WERI-Rb-1 (cell line): ENCODE results near the gene DLST.

ENCODE experiments used
- DNase-seq: peaks from one replicate; pipeline ENCODE4 v3.0.0-alpha.2; 2020
- H3K27ac ChIP-seq: fragments of 250-450 bp; sonication (Bioruptor Pico); 2 replicates; pipeline ENCODE4 v1.5.1; 2020; ENCODE audit warnings: mild to moderate bottlenecking, moderate library complexity
- H3K27me3 ChIP-seq: fragments of 250-450 bp; sonication (Bioruptor Pico); 2 replicates; pipeline ENCODE4 v1.5.1; 2021; ENCODE audit warnings: mild to moderate bottlenecking, low read depth, moderate library complexity; ENCODE audit not compliant: insufficient read depth, severe bottlenecking
- H3K36me3 ChIP-seq: fragments of 250-450 bp; sonication (Bioruptor Pico); 2 replicates; pipeline ENCODE4 v1.5.1; 2020; ENCODE audit warnings: mild to moderate bottlenecking, moderate library complexity
- H3K4me3 ChIP-seq: 2 replicates; pipeline ENCODE4 v1.5.1; 2011; ENCODE audit warnings: low read depth, mild to moderate bottlenecking, control low read depth, low read length
- H3K9me3 ChIP-seq: fragments of 250-450 bp; sonication (Bioruptor Pico); 2 replicates; pipeline ENCODE4 v1.5.1; 2021; ENCODE audit warnings: mild to moderate bottlenecking, moderate library complexity; ENCODE audit not compliant: severe bottlenecking
- CTCF ChIP-seq: IDR thresholded peaks from 2 replicates; pipeline ENCODE4 v1.5.1; 2011; ENCODE audit warnings: low read depth, mild to moderate bottlenecking, control low read depth, inconsistent platforms, low read length

Gene DLST

GRCh38 chr14:74946659-74947281, 65.1 kb downstream of the DLST start:
- Histone ChIP-seq H3K36me3 (peaks cover 53% of the 10 kb centered on the region), H3K9me3 (no peaks in the 10 kb centered on the region), H3K27me3 (no peaks in the 10 kb centered on the region), H3K4me3 (no peak overlapping the region), H3K27ac (peak overlapping the region; percentile 26; the same call in 1 of the 2 replicates)
- no peak for DNase-seq
- no peak for TF ChIP-seq CTCF

DNA sequence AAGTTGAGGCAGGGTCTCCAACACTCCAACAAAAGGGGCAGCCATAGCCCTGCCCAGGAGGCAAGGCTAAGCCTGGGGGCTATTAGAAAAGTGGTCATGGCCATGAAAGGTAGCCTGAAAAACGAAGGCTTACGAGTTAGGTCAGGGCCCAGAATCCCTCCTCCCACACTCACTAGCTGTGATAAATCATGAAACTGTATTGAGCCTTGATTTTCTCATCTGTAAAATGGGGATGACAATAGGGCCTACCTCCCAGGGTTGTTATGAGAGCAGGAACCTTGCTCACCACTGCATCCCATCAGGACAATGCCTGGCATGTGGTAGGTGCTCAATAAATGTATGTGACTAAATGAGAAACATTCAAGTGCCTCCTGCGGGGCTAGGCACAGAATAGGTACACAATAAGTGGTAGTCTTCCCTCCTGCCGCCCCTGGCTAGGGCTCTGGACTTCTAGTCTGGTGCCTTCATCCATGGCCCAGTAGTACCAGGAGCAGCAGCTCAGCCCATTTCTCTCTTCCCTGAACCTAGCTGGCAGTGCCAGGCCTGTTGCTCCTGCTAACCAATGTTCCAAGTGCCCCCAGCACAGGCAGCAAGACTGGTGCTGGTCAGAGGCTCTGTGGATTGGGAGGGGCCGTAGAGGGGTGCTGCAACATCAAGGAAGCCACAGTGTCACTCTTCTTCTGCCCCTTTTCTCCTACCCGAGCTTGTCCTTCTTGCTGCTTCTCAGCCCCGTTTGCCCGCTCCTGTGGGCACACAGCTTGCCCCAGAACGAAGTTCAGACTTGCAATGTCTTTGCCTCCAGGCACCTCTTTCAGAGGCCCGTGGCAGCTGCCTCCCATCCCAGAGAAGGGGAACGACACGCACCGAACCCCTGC, 65.9 kb downstream of the DLST start:
- Histone ChIP-seq H3K9me3 (no peaks in the 10 kb centered on the region), H3K36me3 (peaks cover 55% of the 10 kb centered on the region), H3K27me3 (no peaks in the 10 kb centered on the region), H3K27ac (no peak overlapping the region), H3K4me3 (no peak overlapping the region)
- DNase-seq, result no peak
- no peak for TF ChIP-seq CTCF

DNA sequence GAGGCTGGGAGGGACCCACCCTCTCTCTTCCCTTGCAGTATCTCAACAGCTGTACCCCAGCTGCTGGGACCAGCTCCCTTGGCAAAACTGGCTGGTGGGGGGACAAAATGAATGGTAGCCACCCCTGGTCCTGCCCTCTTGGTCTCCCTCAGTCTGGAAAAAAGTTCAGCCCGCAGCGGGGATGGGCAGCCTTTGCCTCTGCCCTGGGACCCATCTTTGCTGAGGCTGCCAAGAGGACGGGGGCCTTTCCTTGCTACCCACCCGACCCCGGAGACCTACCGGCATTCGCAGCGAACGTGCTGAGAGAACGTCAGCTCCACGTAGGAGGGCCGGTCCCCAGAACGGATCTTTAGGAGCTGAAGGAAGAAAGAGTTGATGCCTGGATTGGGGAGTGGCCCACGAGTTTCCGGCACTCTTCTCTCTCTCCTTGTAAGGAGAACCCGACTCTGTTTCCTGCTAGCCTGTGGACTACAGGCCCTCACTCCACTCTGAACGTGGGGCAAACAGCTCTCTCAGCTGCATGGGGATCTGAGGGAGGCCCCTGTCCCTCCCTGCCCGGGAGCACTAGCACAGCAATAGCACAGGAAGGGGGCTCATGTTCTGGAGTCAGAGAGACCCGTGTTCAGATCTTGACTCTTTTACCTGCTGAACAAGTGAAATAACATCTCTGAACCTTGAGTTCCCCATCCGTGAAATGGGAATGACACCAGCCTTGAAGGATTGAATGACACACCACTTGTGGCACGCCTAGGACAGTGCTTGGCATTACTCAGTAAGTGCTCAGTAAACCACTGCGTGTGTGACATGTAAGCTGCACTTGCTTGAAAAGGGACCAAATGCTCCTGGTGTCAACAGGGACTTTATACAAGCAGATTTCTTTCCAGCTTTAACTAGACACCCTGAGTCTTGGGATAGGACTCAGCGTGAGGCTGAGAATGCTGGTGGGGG, 66.8 kb downstream of the DLST start:
- no peak for DNase-seq
- no peaks in the 10 kb centered on the region for H3K9me3 ChIP-seq

GRCh38 chr14:74949191-74949601, 67.5 kb downstream of the DLST start:
- Histone ChIP-seq H3K4me3 (no peak overlapping the region), H3K27me3 (no peaks in the 10 kb centered on the region), H3K9me3 (no peaks in the 10 kb centered on the region), H3K36me3 (peaks cover 57% of the 10 kb centered on the region), H3K27ac (no peak overlapping the region)
- DNase-seq, result no peak
- no peak for TF ChIP-seq CTCF

More for the DNA sequence above, 66.8 kb downstream of the DLST start:
- H3K36me3 ChIP-seq, result peaks cover 55% of the 10 kb centered on the region
- no peak overlapping the region for H3K4me3 ChIP-seq
- H3K27ac ChIP-seq, result no peak overlapping the region
- no peak for TF ChIP-seq CTCF
- no peaks in the 10 kb centered on the region for H3K27me3 ChIP-seq

- Histone ChIP-seq H3K4me3 (no peak overlapping the region), H3K27ac (no peak overlapping the region), H3K36me3 (peaks cover 53% of the 10 kb centered on the region), H3K27me3 (no peaks in the 10 kb centered on the region), H3K9me3 (no peaks in the 10 kb centered on the region)
- DNase-seq, result no peak
- no peak for TF ChIP-seq CTCF
Measured at GRCh38 chr14:74949859-74950573, 68.3 kb downstream of the DLST start.
